Measurements from ENCODE around the gene DISC1. TPM values are rescaled to one million over a fixed set of nuclear protein-coding genes. Genes with fewer than 3 reads are reported as not detected.

Gene DISC1
- total and polyA plus RNA-seq, 2 experiments from 2014 or later: 0.43 to 1.2 TPM

DNA sequence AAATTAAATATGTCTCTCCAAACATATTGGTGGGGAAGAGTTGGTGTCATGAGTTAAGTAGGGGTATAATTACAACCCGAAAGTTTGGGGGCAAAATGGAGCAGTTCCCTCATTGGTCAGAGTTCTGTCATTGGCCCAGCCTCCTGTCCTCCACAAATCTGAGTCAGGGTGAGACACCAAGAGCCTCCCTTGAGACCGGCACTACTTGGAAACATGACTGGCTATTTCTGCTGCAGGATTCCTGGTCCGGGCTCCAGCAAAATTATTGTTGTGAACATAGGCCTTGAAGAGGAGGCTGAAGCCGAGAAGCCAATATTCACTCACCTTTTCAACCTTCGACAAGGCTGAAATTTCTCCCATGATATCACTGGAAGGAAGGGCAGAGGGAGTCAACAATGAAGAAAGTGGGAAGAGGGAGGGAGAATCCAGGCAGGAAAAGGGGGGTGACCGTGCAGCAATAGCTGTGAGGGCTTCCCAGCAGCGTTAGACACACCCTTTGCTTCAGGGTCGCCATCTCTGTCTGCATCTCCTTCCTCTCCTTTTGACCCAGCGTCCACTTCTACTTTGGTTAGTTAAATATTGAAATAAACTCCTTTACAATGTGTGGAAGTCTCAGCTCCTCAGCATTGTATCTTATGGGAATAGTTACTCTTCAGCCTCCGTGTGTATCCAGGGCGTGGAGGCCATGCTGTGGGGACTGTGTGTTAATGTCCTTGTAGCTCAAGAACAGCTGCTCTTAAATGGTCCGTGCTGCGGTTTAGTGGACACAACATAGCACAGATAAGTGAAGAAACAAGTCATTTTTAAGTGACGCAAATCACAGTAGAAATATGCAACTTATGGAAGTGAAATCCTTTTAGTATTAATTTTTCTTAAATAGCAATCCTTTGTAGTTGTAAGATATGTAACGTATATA lies 307.4 kb downstream of the DISC1 start:
- Histone ChIP-seq H3K27me3 (replicated peaks; ENCODE audit: insufficient read depth) (no peaks in the 10 kb centered on the region), H3K4me1 (ENCODE audit: insufficient read depth) (no peaks in the 10 kb centered on the region), H3K9me2 (ENCODE audit: insufficient read depth) (no peaks in the 10 kb centered on the region), H3F3A (ENCODE audit: insufficient read depth) (no peaks in the 10 kb centered on the region), H3K27ac (no peak overlapping the region), H3K4me3 (no peak overlapping the region), H3K36me3 (ENCODE audit: low read depth) (no peaks in the 10 kb centered on the region), H3K9me3 (ENCODE audit: low read depth) (no peaks in the 10 kb centered on the region), H3K9ac (no peak overlapping the region), H4K20me1 (ENCODE audit: insufficient read depth) (no peaks in the 10 kb centered on the region), H3K4me2 (ENCODE audit: unreplicated experiment) (no peak overlapping the region), H3K79me2 (ENCODE audit: insufficient read depth) (no peaks in the 10 kb centered on the region), H2AFZ (no peak overlapping the region)
- no peak for TF ChIP-seq EZH2 (IDR thresholded peaks at IDR 0.05; ENCODE audit: insufficient read depth, poor library complexity, severe bottlenecking)
- TF ChIP-seq EZH2phosphoT487 (IDR thresholded peaks at IDR 0.05; ENCODE audit: insufficient read depth, low read depth): no peak
- WGBS, 2 experiments (ENCODE audit: low coverage in 1 of 2, low lambda C conversion rate in 2 of 2, missing lambda C conversion rate in 2 of 2): 66% methylated on average over 15 of the region's 15 CpGs
- no peak for DNase-seq
- in situ Hi-C loops (cut with MboI): no loop called here

DNA sequence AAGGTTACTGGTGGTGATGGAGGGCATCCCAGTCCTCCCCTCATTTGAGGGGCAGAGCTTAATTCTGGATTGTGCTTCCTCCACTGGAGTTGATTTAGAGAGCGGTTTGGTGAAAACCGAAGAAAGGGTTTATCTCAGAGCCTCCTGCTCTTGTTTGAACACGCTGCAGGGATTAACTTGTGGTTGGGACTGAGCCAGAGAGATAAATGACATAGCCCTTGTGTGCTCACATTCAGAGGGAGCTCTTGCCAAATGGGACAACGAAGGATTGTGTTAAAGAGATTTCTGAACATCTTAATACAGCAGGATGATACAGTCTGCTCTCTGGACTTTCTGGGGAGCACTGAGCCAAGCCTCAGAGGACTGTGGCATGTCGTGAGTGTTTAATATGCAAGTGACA lies 308.2 kb downstream of the DISC1 start:
- Histone ChIP-seq H4K20me1 (ENCODE audit: insufficient read depth) (no peaks in the 10 kb centered on the region), H3K27ac (no peak overlapping the region), H3K27me3 (replicated peaks; ENCODE audit: insufficient read depth) (no peaks in the 10 kb centered on the region), H3K4me2 (ENCODE audit: unreplicated experiment) (no peak overlapping the region), H2AFZ (no peak overlapping the region), H3K4me1 (ENCODE audit: insufficient read depth) (no peaks in the 10 kb centered on the region), H3K79me2 (ENCODE audit: insufficient read depth) (no peaks in the 10 kb centered on the region), H3F3A (ENCODE audit: insufficient read depth) (no peaks in the 10 kb centered on the region), H3K36me3 (ENCODE audit: low read depth) (no peaks in the 10 kb centered on the region), H3K9ac (no peak overlapping the region), H3K9me2 (ENCODE audit: insufficient read depth) (no peaks in the 10 kb centered on the region), H3K4me3 (no peak overlapping the region), H3K9me3 (ENCODE audit: low read depth) (no peaks in the 10 kb centered on the region)
- DNase-seq: no peak
- TF ChIP-seq EZH2phosphoT487 (IDR thresholded peaks at IDR 0.05; ENCODE audit: insufficient read depth, low read depth) (no peak), EZH2 (IDR thresholded peaks at IDR 0.05; ENCODE audit: insufficient read depth, poor library complexity, severe bottlenecking) (no peak)
- in situ Hi-C loops (cut with MboI): no loop called here
- WGBS, 2 experiments (ENCODE audit: low coverage in 1 of 2, low lambda C conversion rate in 2 of 2, missing lambda C conversion rate in 2 of 2): 53 to 54% methylated on average over 5 of the region's 5 CpGs

DNA sequence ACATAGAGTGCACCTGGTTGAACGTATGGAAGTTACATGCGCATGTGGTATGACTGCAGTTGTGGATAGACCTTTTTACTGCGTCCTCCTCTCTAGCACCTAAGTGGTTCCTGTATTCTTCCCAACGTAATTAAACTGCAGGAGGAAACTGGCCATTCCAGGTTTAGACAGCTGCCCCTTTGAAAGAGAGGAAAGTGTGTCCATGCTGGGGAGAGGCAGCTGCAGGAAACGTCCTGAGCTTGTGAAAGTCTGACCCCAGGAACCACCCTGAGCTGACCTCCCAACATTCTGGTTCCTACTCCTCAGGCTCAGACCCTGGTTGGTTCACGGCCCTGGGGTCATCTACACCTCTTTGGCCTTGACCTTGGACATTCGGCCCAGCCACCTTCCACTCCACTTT lies 309.3 kb downstream of the DISC1 start:
- no peak overlapping the region for H3K27ac ChIP-seq
- H3K4me1 ChIP-seq (ENCODE audit: insufficient read depth): no peaks in the 10 kb centered on the region

DNA sequence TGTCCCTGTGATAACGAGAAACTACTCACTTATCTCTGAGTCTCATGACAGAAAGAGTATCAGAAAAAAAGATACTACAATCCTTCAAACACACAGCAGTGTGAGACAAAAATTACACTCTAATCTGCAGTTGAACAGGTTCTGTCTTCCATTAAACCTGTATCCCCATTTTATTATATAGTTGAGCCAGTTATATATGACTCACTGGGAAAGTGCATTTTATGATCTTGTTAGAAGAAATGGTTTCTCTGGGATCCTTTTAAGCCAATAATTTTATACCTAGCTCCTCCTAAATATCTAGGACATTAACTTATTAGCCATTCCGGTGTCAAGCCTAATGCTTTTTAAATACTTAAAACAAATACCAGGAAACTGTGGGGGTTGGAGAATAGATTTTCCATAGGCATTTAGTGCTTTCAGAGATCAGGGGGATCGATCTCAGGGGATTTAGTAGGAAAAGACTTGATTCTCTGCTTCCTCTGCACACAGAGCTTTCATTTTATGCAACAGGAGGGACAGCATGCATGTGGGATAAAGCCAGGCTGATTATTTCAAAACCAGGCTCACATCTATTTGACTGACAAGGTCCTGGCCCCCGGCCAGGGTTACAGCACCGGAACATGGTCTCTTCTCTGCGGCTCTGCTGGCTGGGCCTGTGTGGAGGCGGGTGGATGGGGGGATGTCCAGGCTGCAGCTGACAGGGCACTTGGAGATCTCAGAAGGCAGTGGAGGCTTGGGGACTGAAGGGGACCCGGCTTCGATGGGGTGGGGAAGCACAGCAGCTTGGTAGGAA lies 310.6 kb downstream of the DISC1 start:
- no peak overlapping the region for H3K4me2 ChIP-seq (ENCODE audit: unreplicated experiment)
- H3K79me2 ChIP-seq (ENCODE audit: insufficient read depth): no peaks in the 10 kb centered on the region
- H3K9ac ChIP-seq: no peak overlapping the region
- DNase-seq: no peak
- H3K9me2 ChIP-seq (ENCODE audit: insufficient read depth): no peaks in the 10 kb centered on the region
- H3K27me3 ChIP-seq (replicated peaks; ENCODE audit: insufficient read depth): no peaks in the 10 kb centered on the region
- TF ChIP-seq EZH2phosphoT487 (IDR thresholded peaks at IDR 0.05; ENCODE audit: insufficient read depth, low read depth) (no peak), EZH2 (IDR thresholded peaks at IDR 0.05; ENCODE audit: insufficient read depth, poor library complexity, severe bottlenecking) (no peak)
- no peak overlapping the region for H2AFZ ChIP-seq
- H4K20me1 ChIP-seq (ENCODE audit: insufficient read depth): no peaks in the 10 kb centered on the region
- H3K9me3 ChIP-seq (ENCODE audit: low read depth): no peaks in the 10 kb centered on the region
- H3K4me3 ChIP-seq: no peak overlapping the region
- in situ Hi-C loops (cut with MboI): no loop called here
- no peaks in the 10 kb centered on the region for H3K36me3 ChIP-seq (ENCODE audit: low read depth)
- WGBS, 2 experiments (ENCODE audit: low coverage in 1 of 2, low lambda C conversion rate in 2 of 2, missing lambda C conversion rate in 2 of 2): 21 to 32% methylated on average over 9 of the region's 9 CpGs
- no peaks in the 10 kb centered on the region for H3K4me1 ChIP-seq (ENCODE audit: insufficient read depth)
- H3K27ac ChIP-seq: no peak overlapping the region
- no peaks in the 10 kb centered on the region for H3F3A ChIP-seq (ENCODE audit: insufficient read depth)

More for the DNA sequence above, 309.3 kb downstream of the DISC1 start:
- no peaks in the 10 kb centered on the region for H3K36me3 ChIP-seq (ENCODE audit: low read depth)
- H3K9me3 ChIP-seq (ENCODE audit: low read depth): no peaks in the 10 kb centered on the region
- H3K79me2 ChIP-seq (ENCODE audit: insufficient read depth): no peaks in the 10 kb centered on the region
- in situ Hi-C loops (cut with MboI): no loop called here
- WGBS, 2 experiments (ENCODE audit: low coverage in 1 of 2, low lambda C conversion rate in 2 of 2, missing lambda C conversion rate in 2 of 2): 65 to 69% methylated on average over 7 of the region's 7 CpGs
- TF ChIP-seq EZH2 (IDR thresholded peaks at IDR 0.05; ENCODE audit: insufficient read depth, poor library complexity, severe bottlenecking): no peak
- no peak overlapping the region for H3K4me3 ChIP-seq
- no peaks in the 10 kb centered on the region for H3F3A ChIP-seq (ENCODE audit: insufficient read depth)
- DNase-seq: no peak
- H3K4me2 ChIP-seq (ENCODE audit: unreplicated experiment): no peak overlapping the region
- H3K9ac ChIP-seq: no peak overlapping the region
- no peak overlapping the region for H2AFZ ChIP-seq
- H3K9me2 ChIP-seq (ENCODE audit: insufficient read depth): no peaks in the 10 kb centered on the region
- H3K27me3 ChIP-seq (replicated peaks; ENCODE audit: insufficient read depth): no peaks in the 10 kb centered on the region
- H4K20me1 ChIP-seq (ENCODE audit: insufficient read depth): no peaks in the 10 kb centered on the region

All from GM23248 (cell line).